ENCODE measurements around the gene TDRD10. TPM values are rescaled to one million over a fixed set of nuclear protein-coding genes. Genes with fewer than 3 reads are reported as not detected.

Gene TDRD10
- total RNA-seq, 1 donor from 2014 or later: 2.6 TPM

DNA sequence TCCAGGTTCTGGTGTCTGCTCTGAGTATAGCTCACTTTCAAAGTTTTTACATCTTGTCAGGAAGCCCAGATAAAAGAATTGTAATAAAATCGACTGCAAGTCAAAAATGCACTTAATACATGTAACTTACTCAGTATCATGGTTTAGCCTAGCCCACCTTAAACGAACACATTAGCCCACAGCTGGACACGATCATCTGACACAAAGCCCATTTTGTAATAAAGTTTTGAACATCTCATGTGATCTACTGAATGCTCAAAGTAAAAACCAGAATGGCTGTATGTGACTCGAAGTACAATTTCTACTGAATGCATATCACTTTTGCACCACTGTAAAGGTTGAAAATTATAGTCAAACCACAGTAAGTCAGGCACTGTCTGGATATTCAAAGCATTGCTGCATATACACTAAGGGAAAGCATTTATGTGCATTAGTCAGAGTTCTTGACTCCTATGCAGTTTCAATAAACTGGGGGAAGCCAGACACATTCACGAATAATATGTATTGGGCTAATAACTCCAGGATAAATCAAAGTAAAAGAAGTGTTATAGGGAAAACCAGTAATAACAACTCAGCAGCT lies 12.2 kb upstream of the TDRD10 start:
- TF ChIP-seq, protein P1, sequence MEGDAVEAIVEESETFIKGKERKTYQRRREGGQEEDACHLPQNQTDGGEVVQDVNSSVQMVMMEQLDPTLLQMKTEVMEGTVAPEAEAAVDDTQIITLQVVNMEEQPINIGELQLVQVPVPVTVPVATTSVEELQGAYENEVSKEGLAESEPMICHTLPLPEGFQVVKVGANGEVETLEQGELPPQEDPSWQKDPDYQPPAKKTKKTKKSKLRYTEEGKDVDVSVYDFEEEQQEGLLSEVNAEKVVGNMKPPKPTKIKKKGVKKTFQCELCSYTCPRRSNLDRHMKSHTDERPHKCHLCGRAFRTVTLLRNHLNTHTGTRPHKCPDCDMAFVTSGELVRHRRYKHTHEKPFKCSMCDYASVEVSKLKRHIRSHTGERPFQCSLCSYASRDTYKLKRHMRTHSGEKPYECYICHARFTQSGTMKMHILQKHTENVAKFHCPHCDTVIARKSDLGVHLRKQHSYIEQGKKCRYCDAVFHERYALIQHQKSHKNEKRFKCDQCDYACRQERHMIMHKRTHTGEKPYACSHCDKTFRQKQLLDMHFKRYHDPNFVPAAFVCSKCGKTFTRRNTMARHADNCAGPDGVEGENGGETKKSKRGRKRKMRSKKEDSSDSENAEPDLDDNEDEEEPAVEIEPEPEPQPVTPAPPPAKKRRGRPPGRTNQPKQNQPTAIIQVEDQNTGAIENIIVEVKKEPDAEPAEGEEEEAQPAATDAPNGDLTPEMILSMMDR (IDR thresholded peaks at IDR 0.05; ENCODE audit: borderline replicate concordance): no peak
- H3K9me3 ChIP-seq (replicated peaks): no peaks in the 10 kb centered on the region
- H3K4me3 ChIP-seq: no peak overlapping the region
- no peak for DNase-seq
- peaks cover 26% of the 10 kb centered on the region for H3K36me3 ChIP-seq
- peaks cover 89% of the 10 kb centered on the region for H3K4me1 ChIP-seq
- peak overlapping the region; percentile 94 for H3K27ac ChIP-seq (replicated peaks)
- intact Hi-C loops (cut with micrococcal nuclease): no loop called here
- H3K27me3 ChIP-seq (ENCODE audit: low read depth): no peaks in the 10 kb centered on the region

DNA sequence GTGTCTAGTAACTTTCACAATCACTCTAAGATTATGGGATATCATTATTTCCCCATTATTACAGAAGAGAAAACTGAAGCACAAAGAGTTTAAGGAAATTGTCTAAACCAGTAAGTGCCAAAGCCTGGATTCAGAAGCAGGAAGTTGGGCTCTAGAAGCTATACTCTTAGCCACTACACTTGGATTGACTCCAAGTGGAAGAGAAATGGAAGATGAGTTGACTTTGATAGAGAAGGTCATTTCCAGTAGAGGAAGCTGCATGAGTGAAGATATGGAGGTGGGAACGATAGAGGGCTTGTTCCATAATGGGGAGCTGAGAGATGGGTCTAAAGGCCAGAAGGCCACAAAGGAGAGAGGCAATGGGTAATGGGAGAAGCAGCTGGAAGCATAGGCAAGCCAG lies 11.7 kb upstream of the TDRD10 start:
- Histone ChIP-seq H3K36me3 (peaks cover 26% of the 10 kb centered on the region), H3K4me1 (peaks cover 94% of the 10 kb centered on the region), H3K27me3 (ENCODE audit: low read depth) (no peaks in the 10 kb centered on the region), H3K9me3 (replicated peaks) (no peaks in the 10 kb centered on the region), H3K27ac (replicated peaks) (peak overlapping the region; percentile 94), H3K4me3 (no peak overlapping the region)
- TF ChIP-seq, protein P1 (IDR thresholded peaks at IDR 0.05; ENCODE audit: borderline replicate concordance): no peak
- DNase-seq: no peak
- intact Hi-C loops (cut with micrococcal nuclease): no loop called here

DNA sequence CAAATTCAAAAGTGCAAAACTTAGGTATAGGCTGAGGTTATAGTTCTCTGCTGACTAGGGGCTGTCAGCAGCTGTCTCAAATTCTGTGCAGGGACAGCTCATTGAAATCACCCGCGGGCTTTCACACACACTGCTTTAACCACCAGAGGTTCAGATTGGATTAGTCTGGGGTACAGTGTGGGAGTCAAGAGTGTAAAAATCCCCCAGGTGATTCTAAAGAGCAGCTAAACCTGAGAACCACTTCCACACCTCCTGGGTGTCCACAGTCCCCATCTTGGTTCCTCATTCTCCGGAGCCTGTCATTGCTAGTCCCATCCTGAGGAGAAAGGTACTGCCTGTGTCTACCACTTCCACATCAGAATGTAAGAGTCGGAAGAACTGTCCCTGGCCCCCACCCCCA lies 9.9 kb upstream of the TDRD10 start:
- Histone ChIP-seq H3K27ac (replicated peaks) (peak overlapping the region; percentile 94), H3K36me3 (peaks cover 16% of the 10 kb centered on the region), H3K9me3 (replicated peaks) (no peaks in the 10 kb centered on the region), H3K4me3 (peak overlapping the region; percentile 38), H3K27me3 (ENCODE audit: low read depth) (no peaks in the 10 kb centered on the region), H3K4me1 (peaks cover 94% of the 10 kb centered on the region)
- no peak for DNase-seq
- TF ChIP-seq, protein P1 (IDR thresholded peaks at IDR 0.05; ENCODE audit: borderline replicate concordance): no peak
- intact Hi-C loops (cut with micrococcal nuclease): no loop called here

DNA sequence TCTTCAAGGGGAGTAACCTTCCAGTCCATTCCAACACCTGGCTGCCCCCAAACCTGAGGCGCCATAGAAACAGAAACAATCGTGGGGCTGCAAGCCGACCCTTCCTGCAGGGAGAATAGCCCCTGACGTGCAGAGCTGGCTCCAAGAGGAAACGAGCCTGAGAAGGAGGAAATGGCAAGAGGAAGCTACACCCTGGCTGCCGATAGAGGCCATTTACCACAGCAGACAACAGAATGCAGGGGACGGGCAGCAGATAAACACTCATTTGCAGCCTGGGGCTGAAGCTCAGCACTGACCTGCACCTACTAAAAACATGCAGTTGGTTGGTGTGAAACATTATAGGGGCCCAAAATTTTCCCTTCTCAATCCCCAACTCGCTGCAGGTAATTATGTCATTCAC lies 8.7 kb upstream of the TDRD10 start:
- Histone ChIP-seq H3K27me3 (ENCODE audit: low read depth) (no peaks in the 10 kb centered on the region), H3K4me3 (peak overlapping the region; percentile 38), H3K4me1 (peaks cover 96% of the 10 kb centered on the region), H3K9me3 (replicated peaks) (no peaks in the 10 kb centered on the region), H3K27ac (replicated peaks) (peak overlapping the region; percentile 94), H3K36me3 (peaks cover 9% of the 10 kb centered on the region)
- TF ChIP-seq, protein P1 (IDR thresholded peaks at IDR 0.05; ENCODE audit: borderline replicate concordance): peak; percentile 20
- intact Hi-C loops (cut with micrococcal nuclease): no loop called here
- DNase-seq: peak; percentile 53

DNA sequence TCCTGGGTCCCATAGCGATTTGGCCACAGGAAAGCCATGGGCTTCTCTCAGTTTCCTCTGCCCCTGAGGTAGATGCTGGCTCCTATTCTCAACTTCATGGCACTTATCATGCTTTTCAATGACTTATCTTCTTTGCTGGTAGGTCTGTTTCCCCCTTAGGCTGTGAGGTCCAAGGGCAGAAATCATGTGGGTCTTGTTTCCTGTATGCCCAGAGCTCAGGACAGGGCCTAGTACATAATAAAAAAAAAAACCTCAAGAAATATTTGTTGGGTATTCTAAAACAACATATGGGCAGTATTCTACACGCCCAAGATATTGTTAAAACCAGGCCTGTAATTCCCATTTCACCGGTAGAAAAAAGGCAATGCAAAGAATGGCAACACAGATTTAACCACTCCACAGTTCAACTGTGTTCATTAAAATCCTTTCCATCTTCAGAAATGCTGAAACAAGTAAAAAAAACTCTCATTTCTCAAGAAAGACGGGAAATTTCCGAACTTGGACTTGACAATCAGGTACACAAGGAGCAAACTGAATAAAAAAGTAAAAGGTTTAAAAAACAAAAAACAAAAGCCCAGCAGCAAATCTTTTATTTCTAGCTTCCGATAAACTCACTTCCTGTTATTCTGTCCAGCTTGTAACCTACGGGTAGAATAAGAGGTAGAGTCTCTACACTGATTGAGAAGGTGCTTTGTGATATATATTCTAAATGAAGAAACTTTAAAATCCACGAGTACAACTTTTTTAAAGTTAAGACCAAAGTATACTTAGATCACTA lies 6.3 kb upstream of the TDRD10 start:
- peaks cover 87% of the 10 kb centered on the region for H3K4me1 ChIP-seq
- peaks cover 14% of the 10 kb centered on the region for H3K36me3 ChIP-seq
- H3K9me3 ChIP-seq (replicated peaks): no peaks in the 10 kb centered on the region
- TF ChIP-seq, protein P1 (IDR thresholded peaks at IDR 0.05; ENCODE audit: borderline replicate concordance): no peak
- no peak for DNase-seq
- H3K27me3 ChIP-seq (ENCODE audit: low read depth): peaks cover 16% of the 10 kb centered on the region
- H3K4me3 ChIP-seq: peak overlapping the region; percentile 74
- peak overlapping the region; percentile 94 for H3K27ac ChIP-seq (replicated peaks)
- intact Hi-C loops (cut with micrococcal nuclease): no loop called here

All from left ventricle myocardium inferior (tissue), 1 donor.